GM23248 (cell line): ENCODE results near the gene SPACA7. TPM values are rescaled to one million over a fixed set of nuclear protein-coding genes. Genes with fewer than 3 reads are reported as not detected.

Source experiments
- DNase-seq: peaks from one replicate; pipeline ENCODE4 v3.0.0-alpha.2; 2015
- H2AFZ ChIP-seq: fragments of 200-600 bp; sonication (generic); 2 replicates; pipeline ENCODE4 v1.6.1; 2016; ENCODE audit warnings: antibody characterized with exemption
- H3F3A ChIP-seq: fragments of 200-600 bp; sonication (generic); 2 replicates; pipeline ENCODE4 v1.6.1; 2016; ENCODE audit warnings: mild to moderate bottlenecking, antibody characterized with exemption, mixed run types; ENCODE audit not compliant: insufficient read depth
- H3K27ac ChIP-seq: fragments of 200-600 bp; sonication (generic); 2 replicates; pipeline ENCODE4 v1.5.1; 2016; ENCODE audit warnings: mild to moderate bottlenecking
- H3K27me3 ChIP-seq: fragments of 200-600 bp; sonication (generic); replicated peaks from 2 replicates; pipeline ENCODE4 v1.6.1; 2016; ENCODE audit warnings: mild to moderate bottlenecking; ENCODE audit not compliant: insufficient read depth
- H3K36me3 ChIP-seq: fragments of 200-600 bp; sonication (generic); 2 replicates; pipeline ENCODE4 v1.6.1; 2016; ENCODE audit warnings: low read depth, mild to moderate bottlenecking
- H3K4me1 ChIP-seq: fragments of 200-600 bp; sonication (generic); 2 replicates; pipeline ENCODE4 v1.6.1; 2016; ENCODE audit warnings: mild to moderate bottlenecking; ENCODE audit not compliant: insufficient read depth
- H3K4me2 ChIP-seq: fragments of 200-600 bp; sonication (generic); one replicate; pipeline ENCODE4 v1.6.1; 2016; ENCODE audit warnings: mild to moderate bottlenecking; ENCODE audit not compliant: unreplicated experiment
- H3K4me3 ChIP-seq: fragments of 200-600 bp; sonication (generic); 2 replicates; pipeline ENCODE4 v1.5.1; 2016; ENCODE audit warnings: mild to moderate bottlenecking
- H3K79me2 ChIP-seq: fragments of 200-600 bp; sonication (generic); 2 replicates; pipeline ENCODE4 v1.6.1; 2016; ENCODE audit warnings: mild to moderate bottlenecking; ENCODE audit not compliant: insufficient read depth
- H3K9ac ChIP-seq: fragments of 200-600 bp; sonication (generic); 2 replicates; pipeline ENCODE4 v1.6.1; 2016; ENCODE audit warnings: mild to moderate bottlenecking
- H3K9me2 ChIP-seq: fragments of 200-600 bp; sonication (generic); 2 replicates; pipeline ENCODE4 v1.6.1; 2016; ENCODE audit warnings: mixed run types, mild to moderate bottlenecking, moderate library complexity; ENCODE audit not compliant: insufficient read depth
- H3K9me3 ChIP-seq: fragments of 200-600 bp; sonication (generic); one replicate; pipeline ENCODE4 v1.6.1; 2017; ENCODE audit warnings: low read depth
- H4K20me1 ChIP-seq: fragments of 200-600 bp; sonication (generic); 2 replicates; pipeline ENCODE4 v1.6.0; 2016; ENCODE audit not compliant: insufficient read depth
- EZH2 ChIP-seq: fragments of 200-600 bp; sonication (generic); IDR thresholded peaks from 2 replicates; pipeline ENCODE4 v1.6.1; 2018; ENCODE audit warnings: antibody characterized with exemption, mild to moderate bottlenecking; ENCODE audit not compliant: insufficient read depth, poor library complexity, severe bottlenecking
- EZH2phosphoT487 ChIP-seq: fragments of 200-600 bp; sonication (generic); IDR thresholded peaks from 2 replicates; pipeline ENCODE4 v1.6.1; 2018; ENCODE audit warnings: antibody characterized with exemption, moderate library complexity, mild to moderate bottlenecking, low read depth; ENCODE audit not compliant: insufficient read depth
- WGBS, 2 experiments: methylation state at CpG; one replicate each; pipeline ENCODE4 v1.1.6; 2015 to 2017; ENCODE audit warnings: low lambda C conversion rate in 2 of 2, low coverage in 1 of 2; ENCODE audit errors: missing lambda C conversion rate in 2 of 2; 5-methylcytosine and 5-hydroxymethylcytosine counted together
- in situ Hi-C: fragments of 300-500 bp; cut with MboI; formaldehyde crosslinking; loops from 2 replicates; pipeline ENCODE4 v1.15.0; 2020
- polyA plus RNA-seq: library from polyadenylated mRNA; unstranded; fragments of >200 nt; fragmentation: Nextera tagmentation; extraction: Ambion mirVana; gene quantifications from 2 replicates; pipeline ENCODE4 v1.2.1, GENCODE V29; 2016
- total RNA-seq: library from RNA; depleted of rRNA; stranded (reverse); fragments of >200 nt; shearing (Covaris generic); gene quantifications from 2 replicates; pipeline ENCODE4 v1.2.3, GENCODE V29; 2014

The SPACA7 gene
- total and polyA plus RNA-seq, 2 experiments from 2014 or later: not detected

GRCh38 chr13:112448621-112449544 lies 72.7 kb downstream of the SPACA7 start:
- in situ Hi-C loops: loop anchor here (10.0 kb wide), 1 partner anchor 974 kb away; no protein-coding TSS in a partner anchor
- Histone ChIP-seq H3K9ac (no peak overlapping the region), H3K9me2 (no peaks in the 10 kb centered on the region), H3K27me3 (0 out of 2 replicates have a peak, but pooled peaks cover 6% of the 10 kb centered on the region), H3K4me2 (no peak overlapping the region), H3K4me1 (no peaks in the 10 kb centered on the region), H3K9me3 (no peaks in the 10 kb centered on the region), H3K79me2 (no peaks in the 10 kb centered on the region), H4K20me1 (no peaks in the 10 kb centered on the region), H2AFZ (no peak overlapping the region), H3K27ac (no peak overlapping the region), H3F3A (no peaks in the 10 kb centered on the region), H3K36me3 (no peaks in the 10 kb centered on the region), H3K4me3 (no peak overlapping the region)
- TF ChIP-seq EZH2: no peak
- TF ChIP-seq EZH2phosphoT487: no peak
- 47 to 48% methylated on average over 20 of the region's 20 CpGs for WGBS, 2 experiments
- DNase-seq: no peak

DNA sequence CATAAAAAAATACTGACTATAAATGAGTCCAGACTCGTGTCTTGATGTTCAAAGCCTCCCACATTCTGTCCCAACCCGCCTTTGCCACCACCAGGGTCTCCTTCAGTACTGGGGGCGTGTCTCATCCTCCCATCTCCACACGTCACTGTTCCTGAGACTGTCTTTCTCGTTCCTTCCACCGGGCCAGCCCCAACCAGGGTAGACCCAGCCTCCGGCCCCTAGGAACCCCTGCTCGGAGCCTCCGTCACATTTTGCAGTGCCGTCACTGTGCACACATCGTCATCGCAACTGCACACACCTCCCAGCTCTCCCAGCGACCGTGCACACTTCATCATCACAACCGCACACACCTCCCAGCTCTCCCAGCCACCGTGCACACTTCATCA lies 73.4 kb downstream of the SPACA7 start:
- Histone ChIP-seq H3K9me2 (no peaks in the 10 kb centered on the region), H3K9me3 (no peaks in the 10 kb centered on the region), H3K36me3 (no peaks in the 10 kb centered on the region), H3K27ac (no peak overlapping the region), H3K4me2 (no peak overlapping the region), H2AFZ (no peak overlapping the region), H3K79me2 (no peaks in the 10 kb centered on the region), H3K4me3 (no peak overlapping the region), H3F3A (no peaks in the 10 kb centered on the region), H3K4me1 (no peaks in the 10 kb centered on the region), H3K9ac (no peak overlapping the region), H3K27me3 (0 out of 2 replicates have a peak, but pooled peaks cover 6% of the 10 kb centered on the region), H4K20me1 (no peaks in the 10 kb centered on the region)
- in situ Hi-C loops: loop anchor here (10.0 kb wide), 1 partner anchor 975 kb away; no protein-coding TSS in a partner anchor
- no peak for DNase-seq
- no peak for TF ChIP-seq EZH2
- no peak for TF ChIP-seq EZH2phosphoT487
- 39 to 59% methylated on average over 12 to 16 of the region's 16 CpGs for WGBS, 2 experiments

DNA sequence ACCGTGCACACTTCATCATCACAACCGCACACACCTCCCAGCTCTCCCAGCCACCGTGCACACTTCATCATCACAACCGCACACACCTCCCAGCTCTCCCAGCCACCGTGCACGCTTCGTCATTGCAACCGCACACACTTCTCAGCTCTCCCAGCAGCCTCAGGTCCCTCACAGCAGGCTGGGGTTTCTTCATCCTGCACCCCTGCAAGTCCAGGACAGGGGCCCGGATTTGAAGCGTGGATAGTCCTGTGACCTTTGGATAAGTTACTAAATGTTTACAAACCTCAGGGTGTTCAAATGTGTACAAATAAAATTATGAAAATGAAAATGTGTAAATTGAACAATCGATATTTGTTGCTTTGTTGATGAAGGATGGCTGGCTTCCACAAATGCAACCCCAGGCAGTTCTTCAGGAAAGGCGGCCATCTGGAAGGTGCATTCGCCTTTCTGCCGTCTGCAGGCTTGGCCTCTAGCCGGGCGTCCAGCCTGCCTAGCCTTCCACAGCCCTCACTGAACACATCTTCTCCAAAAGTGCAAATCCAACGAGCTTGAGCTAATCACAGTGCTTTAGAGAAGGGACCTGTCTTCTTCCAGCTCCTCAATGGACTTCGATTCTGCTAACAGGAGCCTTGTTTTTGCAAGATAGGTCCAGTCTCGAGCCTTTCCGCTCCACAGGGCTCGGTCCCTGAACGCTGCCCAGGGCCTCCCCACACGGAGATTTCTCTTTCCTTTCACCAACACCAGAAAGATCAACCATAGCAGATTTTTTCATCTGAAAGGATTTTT lies 74.2 kb downstream of the SPACA7 start:
- Histone ChIP-seq H3K4me2 (no peak overlapping the region), H4K20me1 (no peaks in the 10 kb centered on the region), H3K9me2 (no peaks in the 10 kb centered on the region), H3K4me1 (no peaks in the 10 kb centered on the region), H3K9me3 (no peaks in the 10 kb centered on the region), H3K27me3 (0 out of 2 replicates have a peak, but pooled peaks cover 6% of the 10 kb centered on the region), H3K9ac (no peak overlapping the region), H3K4me3 (no peak overlapping the region), H2AFZ (no peak overlapping the region), H3K79me2 (no peaks in the 10 kb centered on the region), H3K36me3 (no peaks in the 10 kb centered on the region), H3K27ac (no peak overlapping the region), H3F3A (no peaks in the 10 kb centered on the region)
- in situ Hi-C loops: no loop called here
- WGBS, 2 experiments: 48 to 54% methylated on average over 21 to 23 of the region's 23 CpGs
- TF ChIP-seq EZH2phosphoT487: no peak
- no peak for DNase-seq

- Histone ChIP-seq H3K36me3 (no peaks in the 10 kb centered on the region), H3K27me3 (0 out of 2 replicates have a peak, but pooled peaks cover 6% of the 10 kb centered on the region), H3K9ac (no peak overlapping the region), H3K4me2 (no peak overlapping the region), H3K4me1 (no peaks in the 10 kb centered on the region), H2AFZ (no peak overlapping the region), H4K20me1 (no peaks in the 10 kb centered on the region), H3K79me2 (no peaks in the 10 kb centered on the region), H3K27ac (no peak overlapping the region), H3K9me2 (no peaks in the 10 kb centered on the region), H3K4me3 (no peak overlapping the region), H3K9me3 (no peaks in the 10 kb centered on the region), H3F3A (no peaks in the 10 kb centered on the region)
- no peak for TF ChIP-seq EZH2phosphoT487
- no peak for TF ChIP-seq EZH2
- in situ Hi-C loops: no loop called here
- WGBS, 2 experiments: 23 to 24% methylated on average over 9 of the region's 9 CpGs
- DNase-seq: no peak
Measured at GRCh38 chr13:112450904-112451240, 74.7 kb downstream of the SPACA7 start.
